GM21528 (cell line): ENCODE data around the gene ZNF185.

ENCODE experiments used
- ATAC-seq: cut with Tn5 transposase; IDR thresholded peaks from one replicate; pipeline ENCODE4 v1.9.1; 2021; ENCODE audit warnings: mild to moderate bottlenecking, moderate library complexity; ENCODE audit not compliant: unreplicated experiment, low FRiP score

ZNF185 gene

GRCh38 chrX:152945021-152945979 lies 47.4 kb downstream of the ZNF185 start:
- ATAC-seq, result no peak

DNA sequence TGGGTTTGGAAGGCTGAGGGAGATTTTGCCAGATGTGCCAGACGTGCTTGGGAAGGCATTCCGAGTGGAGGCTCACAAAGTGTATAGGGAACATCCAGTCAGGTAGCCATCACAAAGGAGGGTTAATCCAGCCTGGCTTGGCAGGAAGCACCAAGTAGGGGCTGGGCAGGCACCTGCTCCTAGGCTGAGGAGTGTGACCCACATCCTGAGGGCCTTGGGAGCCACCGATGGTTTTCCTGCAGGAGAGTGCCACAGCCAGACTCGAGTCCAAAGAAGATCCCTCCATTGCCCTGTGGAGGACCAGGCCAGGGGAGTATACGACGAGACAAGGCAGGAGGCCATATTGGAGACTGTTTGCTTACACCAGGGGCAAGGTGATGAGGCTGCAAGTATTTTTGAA lies 48.8 kb downstream of the ZNF185 start:
- no peak for ATAC-seq
